Transverse colon (tissue), 4 donors: ENCODE data around the gene LMO1. TPM values are rescaled to one million over a fixed set of nuclear protein-coding genes. Genes with fewer than 3 reads are reported as not detected.

ENCODE experiments used
- DNase-seq: peaks from one replicate; pipeline ENCODE4 v3.0.0-alpha.2; 2019
- H3K27ac ChIP-seq, 4 donors: fragments of 200-600 bp; sonication (generic); 2 replicates each; pipeline ENCODE4 v1.5.1; 2016 to 2018; ENCODE audit warnings: inconsistent platforms in 4 of 4
- H3K27me3 ChIP-seq: fragments of 200-600 bp; sonication (generic); 2 replicates; pipeline ENCODE4 v1.5.1; 2017; ENCODE audit warnings: inconsistent platforms
- H3K36me3 ChIP-seq, 4 donors: fragments of 200-600 bp; sonication (generic); 2 replicates each; pipeline ENCODE4 v1.5.1; 2017 to 2019; ENCODE audit warnings: inconsistent platforms in 4 of 4
- H3K4me1 ChIP-seq, 4 donors: fragments of 200-600 bp; sonication (generic); 2 replicates each; pipeline ENCODE4 v1.5.1; 2017 to 2020; ENCODE audit warnings: inconsistent platforms in 4 of 4
- H3K4me3 ChIP-seq, 4 donors: fragments of 200-600 bp; sonication (generic); 1 replicate in 1 of 4; 2 replicates in 3 of 4; pipeline versions ENCODE4 v1.5.1 to v1.6.1; 2017 to 2019; ENCODE audit warnings: inconsistent platforms in 4 of 4
- H3K9me3 ChIP-seq, 2 donors: fragments of 200-600 bp; sonication (generic); 2 replicates each; pipeline ENCODE4 v1.5.1; 2017 to 2019; ENCODE audit warnings: inconsistent platforms in 2 of 2
- CTCF ChIP-seq, 5 experiments: fragments of 200-600 bp in 3 of 5; fragments of 450-650 bp in 2 of 5; sonication (generic) in 3 of 5; IDR thresholded peaks; 1 replicate in 2 of 5; 2 replicates in 3 of 5; pipeline ENCODE4 v1.5.1; 2016 to 2017; ENCODE audit warnings: antibody characterized with exemption in 5 of 5, inconsistent platforms in 3 of 5, mild to moderate bottlenecking in 2 of 5, moderate library complexity in 1 of 5
- EP300 ChIP-seq: sonication (generic); formaldehyde crosslinking; IDR thresholded peaks from one replicate; pipeline ENCODE4 v1.6.1; 2017; ENCODE audit warnings: antibody characterized with exemption, low read depth
- POLR2A ChIP-seq: fragments of 450-650 bp; IDR thresholded peaks from one replicate; pipeline ENCODE4 v1.6.1; 2016; ENCODE audit warnings: antibody characterized with exemption, mild to moderate bottlenecking, moderate library complexity
- POLR2AphosphoS5 ChIP-seq, 3 donors: sonication (generic); formaldehyde crosslinking; IDR thresholded peaks; one replicate each; pipeline ENCODE4 v1.6.1; 2016; ENCODE audit warnings: antibody characterized with exemption in 3 of 3
- WGBS, 2 donors: methylation state at CpG; one replicate each; pipeline ENCODE4 v1.1.5; 2018; ENCODE audit warnings: low coverage in 1 of 2; 5-methylcytosine and 5-hydroxymethylcytosine counted together
- in situ Hi-C, 4 donors: fragments of 200-750 bp; cut with MboI; loops; one replicate each; pipeline versions ENCODE4 v1.15.0 to v1.15.1; 2017; ENCODE audit warnings: low sequenced_read_pairs in 3 of 4, low pct_ligation_motif_present in 1 of 4, low pct_unique_long_range_greater_than_20kb in 1 of 4
- intact Hi-C: fragments of 100-400 bp; cut with DNase I; formaldehyde crosslinking; loops from one replicate; pipeline ENCODE4 v1.15.1; 2023; ENCODE audit warnings: low total_unique reads
- total RNA-seq, 4 donors: library from RNA; depleted of rRNA; stranded (reverse); fragments of >200 nt; gene quantifications; one replicate each; pipeline ENCODE4 v1.1.0, GENCODE V29; 2016

Gene LMO1
- total RNA-seq, 4 donors from 2014 or later = not detected

GRCh38 chr11:8228231-8228630, 35.4 kb downstream of the LMO1 start:
- Histone ChIP-seq H3K27me3 (no peaks in the 10 kb centered on the region), H3K27ac (no peak overlapping the region), H3K4me1 (peaks cover 0 to 27% (median 12%) of the 10 kb centered on the region in 4 donors), H3K36me3 (no peaks in the 10 kb centered on the region), H3K4me3 (no peak overlapping the region), H3K9me3 (no peaks in the 10 kb centered on the region)
- TF ChIP-seq POLR2AphosphoS5 (IDR thresholded peaks at IDR 0.05) = no peak
- no peak for TF ChIP-seq EP300
- no peak for TF ChIP-seq POLR2A
- TF ChIP-seq CTCF (IDR thresholded peaks at IDR 0.05) = no peak
- intact Hi-C loops (no loop called here), in situ Hi-C loops (loop anchor here in 3 of 4 donors (10.0 kb wide), 1 partner anchor 337 kb away; no protein-coding TSS in a partner anchor)
- WGBS, 2 donors = 60 to 78% methylated on average over 1 to 7 of the region's 7 CpGs
- no peak for DNase-seq

- no peak for TF ChIP-seq CTCF (IDR thresholded peaks at IDR 0.05)
- no peak for TF ChIP-seq POLR2A
- no peak for TF ChIP-seq EP300
- peak in 1 of 3 donors; percentile 38 for TF ChIP-seq POLR2AphosphoS5 (IDR thresholded peaks at IDR 0.05)
- Histone ChIP-seq H3K4me1 (peaks cover 0 to 27% (median 12%) of the 10 kb centered on the region in 4 donors), H3K4me3 (no peak overlapping the region), H3K27ac (peak overlapping the region in 1 of 4 donors; percentile 43), H3K9me3 (no peaks in the 10 kb centered on the region), H3K36me3 (no peaks in the 10 kb centered on the region), H3K27me3 (no peaks in the 10 kb centered on the region)
- no peak for DNase-seq
- WGBS, 2 donors = 76 to 80% methylated on average over 1 to 4 of the region's 4 CpGs
- intact Hi-C loops (no loop called here), in situ Hi-C loops (loop anchor here in 3 of 4 donors (10.0 kb wide), 1 partner anchor 337 kb away; no protein-coding TSS in a partner anchor)
Measured at GRCh38 chr11:8227156-8228152, 36.2 kb downstream of the LMO1 start.

- H3K36me3 ChIP-seq = no peaks in the 10 kb centered on the region
- H3K27ac ChIP-seq = no peak overlapping the region
- TF ChIP-seq CTCF (IDR thresholded peaks at IDR 0.05) = peak; percentile 91 to 96 (median 93)
- no peak for TF ChIP-seq POLR2AphosphoS5 (IDR thresholded peaks at IDR 0.05)
- no peaks in the 10 kb centered on the region for H3K9me3 ChIP-seq
- WGBS, 2 donors = 16 to 20% methylated on average over 1 to 8 of the region's 8 CpGs
- no peak overlapping the region for H3K4me3 ChIP-seq
- DNase-seq = peak; percentile 73
- in situ Hi-C loops (loop anchor here in 3 of 4 donors (10.0 kb wide), 1 partner anchor 339 kb away; no protein-coding TSS in a partner anchor), intact Hi-C loops (loop anchor here (2.0 kb wide), 1 partner anchor 341 kb away; no protein-coding TSS in a partner anchor)
- H3K27me3 ChIP-seq = no peaks in the 10 kb centered on the region
- H3K4me1 ChIP-seq = peaks cover 0 to 33% (median 18%) of the 10 kb centered on the region in 4 donors
Measured at GRCh38 chr11:8225589-8226036, 38.1 kb downstream of the LMO1 start.

DNA sequence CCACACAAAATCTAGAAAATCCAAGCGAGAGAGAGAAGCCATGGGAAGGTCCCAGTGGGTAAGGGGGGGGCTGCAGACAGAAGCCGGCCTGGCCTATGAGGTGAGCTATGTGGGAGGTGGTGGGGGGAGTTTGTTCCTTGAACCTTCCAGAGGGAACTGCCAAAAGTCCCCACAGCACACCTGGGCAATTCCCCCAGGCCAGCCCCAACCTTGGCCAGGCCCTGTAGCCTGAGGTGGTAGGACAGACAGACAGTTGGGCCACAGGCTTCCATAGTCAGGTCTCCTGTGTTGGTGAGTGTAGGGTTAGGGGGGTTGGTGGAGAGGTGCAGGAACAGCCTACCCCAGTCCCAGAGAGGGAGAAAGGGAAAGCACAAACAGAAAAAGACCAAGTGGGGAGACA, 39.0 kb downstream of the LMO1 start:
- WGBS, 2 donors = 92% methylated on average over 2 of the region's 2 CpGs; no CpG with 5 or more reads in 1 of the 2 donors
- H3K27me3 ChIP-seq = no peaks in the 10 kb centered on the region
- H3K36me3 ChIP-seq = no peaks in the 10 kb centered on the region
- H3K4me1 ChIP-seq = peaks cover 0 to 33% (median 18%) of the 10 kb centered on the region in 4 donors
- peak overlapping the region in 2 of 4 donors; percentile 52 to 66 for H3K27ac ChIP-seq
- TF ChIP-seq POLR2A (no peak), EP300 (no peak), CTCF (IDR thresholded peaks at IDR 0.05) (no peak), POLR2AphosphoS5 (IDR thresholded peaks at IDR 0.05) (no peak)
- in situ Hi-C loops = loop anchor here in 3 of 4 donors (10.0 kb wide), 1 partner anchor 340 kb away; no protein-coding TSS in a partner anchor
- H3K4me3 ChIP-seq = no peak overlapping the region
- no peak for DNase-seq
- H3K9me3 ChIP-seq = no peaks in the 10 kb centered on the region
- intact Hi-C loops = loop anchor here (2.0 kb wide), 1 partner anchor 342 kb away; no protein-coding TSS in a partner anchor
